ENCODE measurements around the gene FBXO5. TPM values are rescaled to one million over a fixed set of nuclear protein-coding genes. Genes with fewer than 3 reads are reported as not detected.

The FBXO5 gene
- total RNA-seq, 1 experiment from 2014 or later, result 114 TPM

GRCh38 chr6:152950240-152950639, 32.6 kb downstream of the FBXO5 start:
- peaks cover 7% of the 10 kb centered on the region; the same call in 1 of the 2 replicates for H3K4me1 ChIP-seq
- DNase-seq, result no peak
- no peaks in the 10 kb centered on the region for H3K36me3 ChIP-seq
- H3K9me3 ChIP-seq (replicated peaks), result no peaks in the 10 kb centered on the region
- H3K27ac ChIP-seq, result no peak overlapping the region
- H3K4me3 ChIP-seq, result no peak overlapping the region
- no peaks in the 10 kb centered on the region for H3K27me3 ChIP-seq

- DNase-seq, result peak; percentile 7 to 71
- Histone ChIP-seq H3K4me1 (peaks cover 7% of the 10 kb centered on the region; the same call in 1 of the 2 replicates), H3K4me3 (no peak overlapping the region), H3K36me3 (no peaks in the 10 kb centered on the region), H3K9me3 (replicated peaks) (no peaks in the 10 kb centered on the region), H3K27me3 (no peaks in the 10 kb centered on the region), H3K27ac (no peak overlapping the region)
Observed at GRCh38 chr6:152948150-152948768, 34.6 kb downstream of the FBXO5 start.

GRCh38 chr6:152946995-152947394, 35.8 kb downstream of the FBXO5 start:
- Histone ChIP-seq H3K27ac (no peak overlapping the region), H3K9me3 (replicated peaks) (no peaks in the 10 kb centered on the region), H3K4me1 (peaks cover 3% of the 10 kb centered on the region; the same call in 1 of the 2 replicates), H3K27me3 (no peaks in the 10 kb centered on the region), H3K4me3 (no peak overlapping the region), H3K36me3 (no peaks in the 10 kb centered on the region)
- DNase-seq, result no peak

DNA sequence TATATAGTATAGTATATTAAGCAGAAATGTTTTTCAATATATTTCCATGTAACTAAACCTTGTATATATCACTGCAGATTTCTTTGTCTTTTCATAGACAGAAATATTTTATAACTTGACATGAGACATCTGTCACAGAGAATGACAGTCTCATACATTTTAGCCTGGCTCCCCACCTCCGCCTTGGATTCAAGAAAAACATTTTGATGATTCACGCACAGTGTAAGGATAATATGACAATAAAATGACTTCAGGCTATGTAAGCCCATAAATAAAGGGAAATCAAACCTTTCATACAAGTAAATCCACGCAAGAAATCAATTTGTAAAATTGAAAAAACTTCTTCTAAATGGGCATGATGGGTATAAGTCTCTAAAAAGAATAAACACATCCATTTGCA, 36.4 kb downstream of the FBXO5 start:
- H3K27me3 ChIP-seq, result no peaks in the 10 kb centered on the region

DNA sequence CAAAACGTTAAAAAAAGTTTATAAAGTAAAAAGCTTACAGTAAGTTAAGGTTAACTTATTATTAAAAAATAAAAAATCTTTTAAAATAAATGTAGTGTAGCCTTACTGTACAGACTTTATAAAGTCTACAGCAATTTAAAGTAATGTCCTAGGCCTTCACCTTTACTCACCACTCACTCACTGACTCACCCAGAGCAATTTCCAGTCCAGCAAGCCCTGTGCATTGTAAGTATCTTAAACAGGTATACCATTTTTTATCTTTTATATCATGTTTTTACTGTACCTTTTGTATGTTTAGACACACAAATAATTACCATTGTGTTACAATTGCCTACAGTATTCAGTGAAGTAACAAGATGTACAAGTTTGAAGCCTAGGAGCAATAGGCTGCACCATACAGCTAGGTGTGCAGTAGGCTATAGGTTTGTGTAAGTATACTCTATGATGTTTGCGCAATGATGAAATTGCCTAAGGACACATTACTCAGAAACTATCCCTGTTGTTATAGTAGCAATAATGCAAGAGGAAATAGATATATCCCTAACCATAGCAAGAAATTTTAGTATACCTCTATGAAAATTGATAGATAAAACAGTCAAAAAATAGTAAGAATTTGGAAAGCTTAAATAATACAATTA, 39.5 kb downstream of the FBXO5 start:
- H3K36me3 ChIP-seq, result no peaks in the 10 kb centered on the region
- H3K27me3 ChIP-seq, result no peaks in the 10 kb centered on the region
- no peak for DNase-seq
- no peaks in the 10 kb centered on the region for H3K4me1 ChIP-seq
- no peaks in the 10 kb centered on the region for H3K9me3 ChIP-seq (replicated peaks)
- no peak overlapping the region for H3K4me3 ChIP-seq
- H3K27ac ChIP-seq, result no peak overlapping the region

More for the DNA sequence above, 36.4 kb downstream of the FBXO5 start:
- Histone ChIP-seq H3K4me3 (no peak overlapping the region), H3K36me3 (no peaks in the 10 kb centered on the region), H3K27ac (no peak overlapping the region), H3K4me1 (no peaks in the 10 kb centered on the region), H3K9me3 (replicated peaks) (no peaks in the 10 kb centered on the region)
- no peak for DNase-seq

- H3K27ac ChIP-seq, result no peak overlapping the region
- no peaks in the 10 kb centered on the region for H3K27me3 ChIP-seq
- no peak overlapping the region for H3K4me3 ChIP-seq
- DNase-seq, result no peak
- no peaks in the 10 kb centered on the region for H3K4me1 ChIP-seq
- no peaks in the 10 kb centered on the region for H3K36me3 ChIP-seq
- H3K9me3 ChIP-seq (replicated peaks), result no peaks in the 10 kb centered on the region
Observed at GRCh38 chr6:152942319-152942869, 40.4 kb downstream of the FBXO5 start.

DNA sequence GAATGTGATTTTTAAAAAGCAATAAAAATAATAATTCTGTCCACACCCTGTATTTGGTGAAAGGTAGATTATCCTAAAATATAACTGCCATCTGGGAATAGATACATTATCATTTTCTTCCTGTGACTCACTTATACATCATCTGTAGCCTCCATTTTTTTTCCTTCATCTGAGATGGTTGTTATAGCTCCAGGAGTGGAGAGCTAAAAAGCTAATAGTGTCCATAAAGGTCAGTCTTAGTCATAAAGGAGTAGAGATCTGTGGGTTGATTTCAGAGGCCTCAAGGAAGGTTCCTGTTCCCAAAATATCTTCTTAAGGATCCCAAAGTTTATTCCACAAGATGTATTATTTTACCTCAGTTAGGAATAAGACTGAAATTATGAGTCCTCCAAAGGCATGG, 41.1 kb downstream of the FBXO5 start:
- H3K36me3 ChIP-seq, result no peaks in the 10 kb centered on the region
- no peak overlapping the region for H3K27ac ChIP-seq
- no peaks in the 10 kb centered on the region for H3K27me3 ChIP-seq
- no peak for DNase-seq
- H3K4me3 ChIP-seq, result no peak overlapping the region
- no peaks in the 10 kb centered on the region for H3K9me3 ChIP-seq (replicated peaks)
- no peaks in the 10 kb centered on the region for H3K4me1 ChIP-seq

DNA sequence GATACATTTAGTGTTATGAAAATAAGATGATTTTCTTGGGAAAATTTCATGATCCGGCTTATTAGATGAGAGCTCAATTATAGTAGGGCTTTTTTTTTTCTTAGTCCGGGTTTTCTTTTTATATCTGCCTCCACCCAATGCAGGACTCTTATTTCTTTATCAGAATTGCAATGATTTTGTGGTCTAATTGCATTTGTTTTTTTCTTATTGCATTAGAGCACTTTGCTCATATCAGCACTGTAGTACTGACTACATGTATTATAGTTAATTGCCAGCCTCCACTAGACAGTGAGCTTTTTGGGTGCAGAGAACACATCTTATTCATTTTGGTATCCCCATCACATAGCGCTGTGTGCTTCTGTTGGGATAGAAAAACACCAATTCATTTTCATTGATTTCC, 50.0 kb downstream of the FBXO5 start:
- no peak for DNase-seq
- H3K4me1 ChIP-seq, result no peaks in the 10 kb centered on the region
- H3K27ac ChIP-seq, result no peak overlapping the region
- H3K27me3 ChIP-seq, result no peaks in the 10 kb centered on the region
- H3K36me3 ChIP-seq, result no peaks in the 10 kb centered on the region
- no peak overlapping the region for H3K4me3 ChIP-seq
- H3K9me3 ChIP-seq (replicated peaks), result no peaks in the 10 kb centered on the region

GRCh38 chr6:152922706-152923105, 60.1 kb downstream of the FBXO5 start:
- H3K9me3 ChIP-seq (replicated peaks), result no peaks in the 10 kb centered on the region
- no peaks in the 10 kb centered on the region for H3K27me3 ChIP-seq
- H3K4me3 ChIP-seq, result no peak overlapping the region
- H3K27ac ChIP-seq, result no peak overlapping the region
- no peak for DNase-seq
- no peaks in the 10 kb centered on the region for H3K36me3 ChIP-seq
- H3K4me1 ChIP-seq, result no peaks in the 10 kb centered on the region

Other genes with a start within 250 kb of the FBXO5 start
- not detected in 2 replicates for gene VIP, start 232.2 kb downstream of the FBXO5 start, total RNA-seq (2014; rRNA removed; shearing (Covaris generic))
- gene MTRF1L, start 19.7 kb upstream of the FBXO5 start, total RNA-seq (2014; rRNA removed; shearing (Covaris generic)), result 23.7 and 26.0 TPM in 2 replicates
- gene RGS17, start 148.2 kb upstream of the FBXO5 start, total RNA-seq (2014; rRNA removed; shearing (Covaris generic)), result 13.6 and 15.5 TPM in 2 replicates

All from SJCRH30 (cell line).